ENCODE data around the gene JUP. TPM values are rescaled to one million over a fixed set of nuclear protein-coding genes. Genes with fewer than 3 reads are reported as not detected.
"Not testable (repeated sequence)": the region's sequence is repeated elsewhere in the genome, so short reads cannot be mapped to it uniquely, and the experiment has no call there.

Gene JUP
- total RNA-seq, 1 experiment from 2014 or later: 111 TPM

- peak; percentile 95 for DNase-seq (ENCODE audit: low read depth)
- in situ Hi-C loops (cut with HindIII; ENCODE audit: low pct_unique_long_range_greater_than_20kb, low sequenced_read_pairs): no loop called here
Measured at GRCh38 chr17:41792845-41793783, 6.6 kb upstream of the JUP start.

- in situ Hi-C loops (cut with HindIII; ENCODE audit: low pct_unique_long_range_greater_than_20kb, low sequenced_read_pairs): no loop called here
- DNase-seq (ENCODE audit: low read depth): no peak
Measured at GRCh38 chr17:41787021-41787418, 509 bp upstream of the JUP start.

- in situ Hi-C loops (cut with HindIII; ENCODE audit: low pct_unique_long_range_greater_than_20kb, low sequenced_read_pairs): no loop called here
- no peak for DNase-seq (ENCODE audit: low read depth)
Measured at GRCh38 chr17:41785859-41786226, 668 bp downstream of the JUP start.

- DNase-seq (ENCODE audit: low read depth): peak; percentile 46
- in situ Hi-C loops (cut with HindIII; ENCODE audit: low pct_unique_long_range_greater_than_20kb, low sequenced_read_pairs): no loop called here
Measured at GRCh38 chr17:41785091-41785858, 1.2 kb downstream of the JUP start.

- in situ Hi-C loops (cut with HindIII; ENCODE audit: low pct_unique_long_range_greater_than_20kb, low sequenced_read_pairs): no loop called here
- peak; percentile 63 for DNase-seq (ENCODE audit: low read depth)
Measured at GRCh38 chr17:41784207-41784744, 2.2 kb downstream of the JUP start.

GRCh38 chr17:41782142-41782541 is 4.4 kb downstream of the JUP start:
- in situ Hi-C loops (cut with HindIII; ENCODE audit: low pct_unique_long_range_greater_than_20kb, low sequenced_read_pairs): no loop called here
- DNase-seq (ENCODE audit: low read depth): no peak

- DNase-seq (ENCODE audit: low read depth): no peak
- in situ Hi-C loops (cut with HindIII; ENCODE audit: low pct_unique_long_range_greater_than_20kb, low sequenced_read_pairs): no loop called here
Measured at GRCh38 chr17:41781404-41782110, 5.0 kb downstream of the JUP start.

- in situ Hi-C loops (cut with HindIII; ENCODE audit: low pct_unique_long_range_greater_than_20kb, low sequenced_read_pairs): no loop called here
- DNase-seq (ENCODE audit: low read depth): no peak
Measured at GRCh38 chr17:41779954-41780353, 6.6 kb downstream of the JUP start.

- in situ Hi-C loops (cut with HindIII; ENCODE audit: low pct_unique_long_range_greater_than_20kb, low sequenced_read_pairs): no loop called here
- DNase-seq (ENCODE audit: low read depth): peak; percentile 95
Measured at GRCh38 chr17:41777574-41778188, 8.8 kb downstream of the JUP start.

GRCh38 chr17:41777157-41777573 is 9.3 kb downstream of the JUP start:
- peak; percentile 84 for DNase-seq (ENCODE audit: low read depth)
- in situ Hi-C loops (cut with HindIII; ENCODE audit: low pct_unique_long_range_greater_than_20kb, low sequenced_read_pairs): no loop called here

- in situ Hi-C loops (cut with HindIII; ENCODE audit: low pct_unique_long_range_greater_than_20kb, low sequenced_read_pairs); DNase-seq (ENCODE audit: low read depth): not testable (repeated sequence)
Measured at GRCh38 chr17:41776262-41776900, 10.1 kb downstream of the JUP start.

- DNase-seq (ENCODE audit: low read depth): no peak
- in situ Hi-C loops (cut with HindIII; ENCODE audit: low pct_unique_long_range_greater_than_20kb, low sequenced_read_pairs): no loop called here
Measured at GRCh38 chr17:41775394-41776226, 10.9 kb downstream of the JUP start.

- in situ Hi-C loops (cut with HindIII; ENCODE audit: low pct_unique_long_range_greater_than_20kb, low sequenced_read_pairs): no loop called here
Measured at GRCh38 chr17:41773731-41774193, 12.7 kb downstream of the JUP start.

GRCh38 chr17:41773190-41773588 is 13.3 kb downstream of the JUP start:
- DNase-seq (ENCODE audit: low read depth): peak; percentile 86
- in situ Hi-C loops (cut with HindIII; ENCODE audit: low pct_unique_long_range_greater_than_20kb, low sequenced_read_pairs): no loop called here

More at GRCh38 chr17:41773731-41774193, 12.7 kb downstream of the JUP start:
- no peak for DNase-seq (ENCODE audit: low read depth)

- in situ Hi-C loops (cut with HindIII; ENCODE audit: low pct_unique_long_range_greater_than_20kb, low sequenced_read_pairs): no loop called here
Measured at GRCh38 chr17:41772586-41773189, 13.8 kb downstream of the JUP start.

GRCh38 chr17:41772218-41772585 is 14.3 kb downstream of the JUP start:
- no peak for DNase-seq (ENCODE audit: low read depth)
- in situ Hi-C loops (cut with HindIII; ENCODE audit: low pct_unique_long_range_greater_than_20kb, low sequenced_read_pairs): no loop called here

More at GRCh38 chr17:41772586-41773189, 13.8 kb downstream of the JUP start:
- DNase-seq (ENCODE audit: low read depth): no peak

Measured in Caki2 (cell line).